ENCODE data around the gene C1orf159.

- no peak for TF ChIP-seq CTCF (conservative IDR thresholded peaks at IDR 0.05 in 1 of 2, IDR thresholded peaks at IDR 0.05 in 1 of 2; ENCODE audit: low read depth in 1 of 2, low read length in 2 of 2)
- TF ChIP-seq EZH2 (IDR thresholded peaks at IDR 0.05; ENCODE audit: low read length, missing control alignments), result no peak
Measured at GRCh38 chr1:1141244-1141910, 25.5 kb upstream of the C1orf159 start.
